ENCODE data around the gene PDS5B. TPM values are rescaled to one million over a fixed set of nuclear protein-coding genes. Genes with fewer than 3 reads are reported as not detected.

Gene PDS5B
- total and polyA plus RNA-seq, 11 donors: 3.7 to 28.8 (median 18.6) TPM

DNA sequence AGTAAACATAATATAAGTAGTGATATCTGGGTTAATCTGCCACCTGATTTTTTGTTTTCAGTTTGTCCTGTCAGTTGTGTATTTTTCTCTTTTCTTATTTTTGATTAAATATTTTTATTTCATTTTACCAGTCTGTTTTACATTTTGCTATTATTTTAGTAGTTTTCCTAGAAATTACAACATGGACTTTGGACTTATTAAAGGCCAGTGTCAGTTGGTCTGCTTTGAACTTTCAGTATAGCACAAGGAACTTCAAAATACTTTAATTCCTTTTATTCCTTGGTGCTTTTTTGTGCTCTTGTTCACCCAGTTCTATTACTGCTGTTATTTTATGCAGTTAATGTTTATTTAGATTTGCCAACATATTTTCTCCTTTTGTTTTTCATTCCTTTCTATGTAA is 149.6 kb downstream of the PDS5B start:
- no peaks in the 10 kb centered on the region for H3K9me3 ChIP-seq
- peaks cover 0 to under 1% (median 0%) of the 10 kb centered on the region in 9 donors for H3K36me3 ChIP-seq
- H3K27ac ChIP-seq: peak overlapping the region in 3 of 12 donors; percentile 68 to 82 (median 71)
- TF ChIP-seq, protein P1, sequence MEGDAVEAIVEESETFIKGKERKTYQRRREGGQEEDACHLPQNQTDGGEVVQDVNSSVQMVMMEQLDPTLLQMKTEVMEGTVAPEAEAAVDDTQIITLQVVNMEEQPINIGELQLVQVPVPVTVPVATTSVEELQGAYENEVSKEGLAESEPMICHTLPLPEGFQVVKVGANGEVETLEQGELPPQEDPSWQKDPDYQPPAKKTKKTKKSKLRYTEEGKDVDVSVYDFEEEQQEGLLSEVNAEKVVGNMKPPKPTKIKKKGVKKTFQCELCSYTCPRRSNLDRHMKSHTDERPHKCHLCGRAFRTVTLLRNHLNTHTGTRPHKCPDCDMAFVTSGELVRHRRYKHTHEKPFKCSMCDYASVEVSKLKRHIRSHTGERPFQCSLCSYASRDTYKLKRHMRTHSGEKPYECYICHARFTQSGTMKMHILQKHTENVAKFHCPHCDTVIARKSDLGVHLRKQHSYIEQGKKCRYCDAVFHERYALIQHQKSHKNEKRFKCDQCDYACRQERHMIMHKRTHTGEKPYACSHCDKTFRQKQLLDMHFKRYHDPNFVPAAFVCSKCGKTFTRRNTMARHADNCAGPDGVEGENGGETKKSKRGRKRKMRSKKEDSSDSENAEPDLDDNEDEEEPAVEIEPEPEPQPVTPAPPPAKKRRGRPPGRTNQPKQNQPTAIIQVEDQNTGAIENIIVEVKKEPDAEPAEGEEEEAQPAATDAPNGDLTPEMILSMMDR (IDR thresholded peaks at IDR 0.05): no peak
- TF ChIP-seq POLR2A (IDR thresholded peaks at IDR 0.05): no peak
- DNase-seq: no peak
- no peak for ATAC-seq
- no peak overlapping the region for H3K4me3 ChIP-seq
- intact Hi-C loops (cut with DNase I): loop anchor here in 1 of 10 donors (10.0 kb wide), 1 partner anchor 279 kb away; the partner anchor contains the start of gene KL
- H3K27me3 ChIP-seq: no peaks in the 10 kb centered on the region
- peaks cover 0 to 38% (median 3%) of the 10 kb centered on the region in 12 donors for H3K4me1 ChIP-seq

DNA sequence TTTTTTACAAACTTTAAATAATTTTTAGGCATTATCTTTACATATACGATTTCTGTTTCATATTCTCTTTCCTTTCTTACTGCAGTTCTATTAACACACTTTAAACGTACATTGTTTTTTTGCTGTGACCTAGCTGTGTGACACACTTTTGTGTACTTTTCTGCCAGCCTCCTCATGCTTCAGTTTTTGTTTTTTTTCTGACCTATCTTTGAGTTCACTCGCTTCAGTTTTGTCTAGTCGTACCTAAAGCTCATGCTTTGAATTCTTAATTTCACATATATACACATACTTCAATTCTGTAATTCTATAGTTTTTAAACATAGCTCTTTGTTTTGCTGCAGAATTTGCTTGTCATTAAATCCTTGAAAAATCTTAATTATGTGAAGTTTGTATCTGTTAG is 150.4 kb downstream of the PDS5B start:
- Histone ChIP-seq H3K27me3 (no peaks in the 10 kb centered on the region), H3K9me3 (no peaks in the 10 kb centered on the region), H3K27ac (peak overlapping the region in 11 of 12 donors; percentile 51 to 82 (median 66)), H3K4me1 (peaks cover 0 to 30% (median 0%) of the 10 kb centered on the region in 12 donors), H3K4me3 (peak overlapping the region in 9 of 12 donors; percentile 0 to 55 (median 36)), H3K36me3 (peaks cover 0 to 6% (median under 1%) of the 10 kb centered on the region in 9 donors)
- WGBS, 4 donors: 43 to 58% (median 50%) methylated on average over 4 of the region's 4 CpGs
- no peak for DNase-seq
- intact Hi-C loops (cut with DNase I): loop anchor here in 1 of 10 donors (10.0 kb wide), 1 partner anchor 278 kb away; the partner anchor contains the start of gene KL
- ATAC-seq: no peak
- TF ChIP-seq, protein P1 (IDR thresholded peaks at IDR 0.05): no peak
- TF ChIP-seq POLR2A (IDR thresholded peaks at IDR 0.05): no peak

DNA sequence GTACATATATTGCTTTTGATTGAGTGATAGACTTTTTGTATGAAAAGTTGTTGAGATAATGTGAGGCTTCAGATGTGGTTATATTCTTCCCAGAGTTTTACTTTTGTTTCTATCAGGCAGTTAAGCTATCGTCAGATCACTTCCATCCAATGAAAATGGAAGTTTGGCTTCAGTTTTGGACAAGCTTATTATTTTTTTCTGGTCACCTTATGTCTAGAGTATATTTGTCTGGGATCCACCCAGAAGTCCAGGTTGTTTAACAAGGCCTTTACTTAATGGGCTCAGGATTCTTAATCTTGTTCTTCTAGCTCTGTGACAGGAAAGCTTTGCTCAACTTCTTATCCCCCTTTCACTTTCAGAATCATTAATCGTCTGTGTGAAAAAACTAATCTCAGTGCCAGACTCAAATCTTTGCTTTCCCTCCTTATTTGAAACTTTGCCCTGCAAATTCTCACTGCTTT is 150.9 kb downstream of the PDS5B start:
- Histone ChIP-seq H3K27me3 (no peaks in the 10 kb centered on the region), H3K4me1 (peaks cover 0 to 25% (median 0%) of the 10 kb centered on the region in 12 donors), H3K27ac (peak overlapping the region; percentile 14 to 82 (median 65)), H3K36me3 (peaks cover 0 to 11% (median 5%) of the 10 kb centered on the region in 9 donors), H3K9me3 (no peaks in the 10 kb centered on the region), H3K4me3 (peak overlapping the region in 10 of 12 donors; percentile 0 to 55 (median 36))
- DNase-seq (no peak), ATAC-seq (peak in 2 of 4 donors; percentile 39 to 54)
- no peak for TF ChIP-seq POLR2A (IDR thresholded peaks at IDR 0.05)
- TF ChIP-seq, protein P1 (IDR thresholded peaks at IDR 0.05): no peak
- intact Hi-C loops (cut with DNase I): loop anchor here in 1 of 10 donors (10.0 kb wide), 1 partner anchor 278 kb away; the partner anchor contains the start of gene KL
- WGBS, 4 donors: 32 to 44% (median 41%) methylated on average over 2 of the region's 2 CpGs

DNA sequence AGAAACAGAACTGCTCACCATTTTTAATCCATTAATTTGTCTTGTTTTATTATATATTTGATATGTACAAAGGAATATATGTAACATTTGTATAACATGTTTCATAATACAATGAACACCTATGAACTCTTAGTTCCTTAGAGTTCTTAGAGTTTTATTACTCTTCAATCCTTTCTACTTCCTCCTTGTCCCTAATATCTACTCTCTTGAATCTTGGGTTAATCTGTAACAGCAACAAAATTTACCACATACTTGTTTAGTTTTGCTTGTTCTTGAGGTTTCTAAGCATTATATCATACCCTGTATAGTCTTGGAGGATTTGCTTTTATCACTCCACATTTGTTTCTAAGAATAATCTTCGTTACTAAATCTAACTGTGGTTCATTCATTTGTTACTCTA is 151.4 kb downstream of the PDS5B start:
- H3K4me1 ChIP-seq: peaks cover 0 to 23% (median 0%) of the 10 kb centered on the region in 12 donors

More for the DNA sequence above, 151.4 kb downstream of the PDS5B start:
- DNase-seq (no peak), ATAC-seq (no peak)
- 72 to 82% (median 75%) methylated on average over 1 of the region's 1 CpG for WGBS, 4 donors
- TF ChIP-seq, protein P1 (IDR thresholded peaks at IDR 0.05): no peak
- no peak for TF ChIP-seq POLR2A (IDR thresholded peaks at IDR 0.05)
- H3K27me3 ChIP-seq: no peaks in the 10 kb centered on the region
- peak overlapping the region in 9 of 12 donors; percentile 20 to 55 (median 36) for H3K4me3 ChIP-seq
- H3K27ac ChIP-seq: peak overlapping the region; percentile 14 to 82 (median 65)
- intact Hi-C loops (cut with DNase I): loop anchor here in 1 of 10 donors (10.0 kb wide), 1 partner anchor 277 kb away; the partner anchor contains the start of gene KL
- peaks cover 0 to 15% (median 6%) of the 10 kb centered on the region in 9 donors for H3K36me3 ChIP-seq
- no peaks in the 10 kb centered on the region for H3K9me3 ChIP-seq

Data from heart left ventricle (tissue), 16 donors.